HG03521 (cell line): ENCODE measurements around the gene STX5.
"Not testable (repeated sequence)": the region's sequence is repeated elsewhere in the genome, so short reads cannot be mapped to it uniquely, and the experiment has no call there.

ENCODE experiments used
- ATAC-seq: cut with Tn5 transposase; IDR thresholded peaks from one replicate; pipeline ENCODE4 v1.9.1; 2021; ENCODE audit warnings: mild to moderate bottlenecking, moderate library complexity; ENCODE audit not compliant: unreplicated experiment

STX5 gene

DNA sequence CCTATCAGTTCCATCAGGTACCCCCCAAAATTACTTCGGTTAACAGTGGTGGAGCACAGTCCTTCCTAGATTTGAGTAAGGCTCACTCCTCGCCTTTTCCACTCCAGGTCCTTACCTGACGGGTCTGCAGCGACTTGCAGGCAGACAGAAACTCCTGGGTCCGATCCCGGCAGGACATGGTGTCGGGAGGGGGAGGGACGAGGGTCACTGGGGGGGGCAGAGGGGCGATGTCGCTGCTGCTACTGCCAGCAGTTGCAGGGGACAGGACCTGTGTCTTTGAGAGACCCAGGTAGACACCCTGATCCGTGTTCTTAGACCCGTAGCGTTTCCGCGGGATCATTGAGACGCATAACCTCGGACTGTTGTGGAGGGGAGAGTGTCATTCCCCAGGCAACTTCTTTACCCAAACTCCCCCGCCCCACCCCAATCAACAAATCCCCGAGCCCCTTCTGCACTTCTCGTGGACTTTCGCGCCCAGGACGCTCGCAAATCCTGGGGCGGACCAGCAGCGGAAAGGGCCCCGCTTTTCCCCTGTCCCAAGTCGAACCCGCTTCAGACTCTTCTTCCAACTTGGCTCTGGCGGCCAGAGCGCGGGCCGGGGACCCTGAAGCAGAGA, 839 bp downstream of the STX5 start:
- ATAC-seq, result no peak

DNA sequence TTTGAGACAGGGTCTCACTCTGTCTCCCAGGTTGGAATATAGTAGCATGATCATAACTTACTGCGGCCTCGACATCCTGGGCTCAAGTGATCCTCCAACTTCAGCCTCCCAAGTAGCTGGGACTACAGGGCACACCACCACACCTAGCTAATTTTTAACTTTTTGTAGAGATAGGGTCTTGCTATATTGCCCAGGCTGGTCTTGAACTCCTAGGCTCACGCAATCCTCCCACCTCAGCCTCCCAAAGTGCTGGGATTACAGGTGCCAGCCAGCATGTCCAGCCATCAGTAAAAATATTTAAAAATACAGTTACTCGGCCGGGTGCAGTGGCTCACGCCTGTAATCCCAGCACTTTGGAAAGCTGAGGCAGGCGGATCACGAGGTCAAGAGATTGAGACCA, 3.7 kb downstream of the STX5 start:
- not testable (repeated sequence) for ATAC-seq

DNA sequence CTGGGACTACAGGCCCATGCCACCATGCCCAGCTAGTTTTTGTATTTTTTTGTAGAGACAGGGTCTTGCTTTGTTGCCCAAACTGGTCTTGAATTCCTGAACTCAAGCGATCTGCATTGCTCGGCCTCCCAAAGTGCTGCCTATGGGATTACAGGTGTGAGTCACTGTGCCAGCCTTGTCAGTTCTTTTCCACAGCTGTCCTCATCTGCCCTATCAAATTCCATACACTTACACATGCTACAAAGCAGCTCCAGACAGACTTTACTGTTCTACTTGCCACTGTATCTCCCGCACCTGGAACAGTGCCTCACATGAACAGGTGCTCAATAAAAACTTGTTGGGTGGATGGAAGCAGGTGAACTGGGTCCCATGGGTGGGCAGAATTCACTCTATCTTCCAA, 8.2 kb downstream of the STX5 start:
- ATAC-seq, result no peak

DNA sequence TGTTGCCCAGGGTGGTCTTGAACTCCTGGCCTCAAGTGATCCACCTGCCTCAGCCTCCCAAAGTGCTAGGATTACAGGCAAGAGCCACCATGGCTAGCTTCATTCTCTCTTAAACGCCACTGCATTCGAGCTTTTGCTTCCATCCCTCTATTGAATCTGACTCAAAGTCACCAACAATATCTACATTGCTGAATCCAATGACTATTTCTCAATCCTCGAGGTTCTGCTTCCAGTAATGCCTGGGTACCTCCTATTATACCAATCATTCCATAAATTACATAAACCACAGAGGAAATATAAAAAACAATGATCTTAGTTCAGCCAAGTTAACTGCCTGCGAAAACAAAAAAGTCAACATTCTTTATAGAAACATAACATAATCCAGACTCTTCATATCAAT, 14.7 kb downstream of the STX5 start:
- no peak for ATAC-seq

DNA sequence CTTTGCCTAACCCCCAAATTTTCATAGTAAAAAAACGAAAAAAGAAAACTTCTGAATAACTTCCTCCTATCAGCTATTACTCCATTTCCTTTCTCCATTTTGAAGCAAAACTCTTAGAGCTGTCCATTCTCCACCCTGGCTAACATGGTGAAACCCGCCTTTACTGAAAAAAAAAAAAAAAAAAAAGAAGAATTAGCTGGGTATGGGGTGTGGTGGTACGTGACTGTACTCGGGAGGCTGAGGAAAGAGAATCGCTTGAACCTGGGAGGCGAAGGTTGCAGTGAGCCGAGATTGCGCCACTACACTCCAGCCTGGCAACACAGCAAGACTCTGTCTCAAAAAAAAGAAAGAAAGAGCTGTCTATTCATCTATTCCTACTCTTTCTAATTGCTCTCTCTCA, 15.3 kb downstream of the STX5 start:
- no peak for ATAC-seq

DNA sequence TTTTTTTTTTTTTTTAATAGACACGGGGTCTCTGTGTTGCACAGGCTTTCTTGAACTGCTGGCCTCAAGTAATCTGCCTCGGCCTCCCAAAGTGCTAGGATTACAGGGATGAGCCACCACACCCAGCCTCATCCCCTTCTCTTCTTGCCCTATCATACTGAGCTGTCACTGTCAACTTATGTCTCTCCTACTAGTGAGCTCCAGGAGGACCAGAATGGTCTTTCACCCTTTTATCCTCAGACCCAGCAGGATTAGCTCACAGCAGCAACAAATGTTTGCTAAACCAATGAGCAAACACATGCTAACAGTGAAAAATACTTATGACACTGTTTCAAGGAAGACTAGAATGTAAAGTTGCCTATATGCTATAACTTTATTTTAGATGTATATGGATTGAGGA, 20.2 kb downstream of the STX5 start:
- ATAC-seq, result no peak

GRCh38 chr11:62810748-62811147, 21.1 kb downstream of the STX5 start:
- no peak for ATAC-seq

DNA sequence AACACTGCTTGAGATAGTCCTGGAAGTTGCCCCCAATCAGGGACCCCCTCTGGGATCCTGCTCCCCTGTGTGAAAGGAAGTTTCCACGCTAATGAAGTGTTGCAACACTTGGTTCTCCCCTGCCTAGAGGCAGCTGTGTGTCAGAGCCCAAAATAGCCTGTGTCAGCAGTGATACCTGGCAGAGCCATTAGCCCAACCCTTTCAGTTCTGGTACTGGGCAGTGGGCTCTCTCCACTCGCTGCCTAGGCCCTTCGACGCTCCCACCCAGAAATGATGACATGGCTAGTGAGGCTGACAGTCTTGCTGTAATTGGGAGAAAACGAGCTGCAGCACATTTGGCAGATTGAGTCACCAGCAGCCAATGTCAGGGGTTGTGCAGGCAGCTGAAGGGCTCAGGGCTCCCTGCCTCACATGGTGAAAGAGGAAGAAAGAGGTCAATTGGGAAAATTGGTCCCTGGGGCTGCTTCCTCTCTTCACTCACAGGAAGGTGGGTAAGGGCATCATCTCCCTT, 25.2 kb downstream of the STX5 start:
- no peak for ATAC-seq

- no peak for ATAC-seq
These were observed 25.9 kb downstream of the STX5 start for GRCh38 chr11:62805961-62806441.

DNA sequence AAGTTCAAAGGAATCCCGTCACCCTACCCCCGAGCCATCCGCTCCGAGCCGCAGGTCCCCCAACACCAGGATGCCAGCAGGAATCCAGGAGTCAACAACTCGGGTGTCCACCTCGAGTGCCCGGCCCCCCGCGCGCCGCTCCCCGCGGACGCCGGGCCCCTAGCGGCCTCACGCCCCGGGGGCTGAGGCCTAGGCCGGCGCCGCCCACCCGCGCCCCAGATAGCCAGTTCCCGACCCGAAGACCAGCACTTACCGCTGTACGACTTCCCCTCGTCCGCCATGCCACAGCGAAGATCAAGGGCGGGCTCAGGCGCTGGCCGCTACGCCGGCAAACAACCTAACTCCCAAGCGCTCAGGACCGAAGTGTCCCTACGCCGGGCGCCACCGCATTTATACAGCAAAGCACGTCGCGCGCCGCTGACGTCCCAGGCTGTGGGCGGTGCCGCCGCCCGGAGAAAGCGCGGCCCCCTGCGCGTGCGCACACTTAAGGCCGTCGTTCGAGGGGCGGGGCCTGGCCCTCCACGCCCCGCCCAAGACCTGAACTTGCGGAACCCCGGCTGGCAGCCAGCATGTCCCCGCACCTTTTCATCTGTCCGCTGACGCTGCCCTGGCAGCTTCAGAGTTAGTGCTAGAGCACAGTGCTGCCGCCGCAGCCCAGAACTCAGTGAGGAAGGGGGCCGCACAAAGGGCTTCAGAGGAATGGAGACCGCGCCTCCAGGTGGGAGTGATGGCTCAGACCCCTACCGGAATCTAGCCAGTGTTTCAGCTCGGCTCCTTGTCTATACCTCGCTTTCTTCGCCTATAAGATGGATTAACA, 26.6 kb downstream of the STX5 start, which contains the start of gene NXF1:
NXF1 (minus strand) TSS at position 365 of the 817 bp plus-strand sequence; CDS start at position 281, 84 bp downstream.
- ATAC-seq, result peak; percentile 81

GRCh38 chr11:62804310-62805075, 27.4 kb downstream of the STX5 start:
- ATAC-seq, result no peak

DNA sequence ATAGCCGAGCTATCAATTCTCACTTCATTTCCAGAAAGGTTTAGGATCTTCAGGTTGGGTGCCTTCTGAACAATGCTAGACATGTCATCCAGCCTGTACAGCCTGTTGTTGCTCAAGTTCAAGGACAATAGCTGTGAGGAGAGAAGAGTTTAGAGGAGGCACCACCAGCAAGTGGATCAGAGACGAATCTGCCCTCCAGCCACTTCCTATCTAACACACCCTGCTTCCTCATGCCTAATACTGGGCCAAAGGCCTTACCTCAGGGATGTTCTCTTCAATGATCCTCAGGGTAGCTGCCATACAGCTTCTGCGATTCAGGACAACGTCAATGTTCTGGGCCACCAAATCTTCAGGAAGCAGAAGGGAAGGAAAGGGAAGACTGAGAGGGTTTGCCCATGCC, 30.8 kb downstream of the STX5 start:
- no peak for ATAC-seq

GRCh38 chr11:62799486-62799885, 32.4 kb downstream of the STX5 start:
- ATAC-seq, result no peak

GRCh38 chr11:62796281-62796680, 35.6 kb downstream of the STX5 start:
- no peak for ATAC-seq

GRCh38 chr11:62794201-62794775, 37.6 kb downstream of the STX5 start:
- ATAC-seq, result no peak

DNA sequence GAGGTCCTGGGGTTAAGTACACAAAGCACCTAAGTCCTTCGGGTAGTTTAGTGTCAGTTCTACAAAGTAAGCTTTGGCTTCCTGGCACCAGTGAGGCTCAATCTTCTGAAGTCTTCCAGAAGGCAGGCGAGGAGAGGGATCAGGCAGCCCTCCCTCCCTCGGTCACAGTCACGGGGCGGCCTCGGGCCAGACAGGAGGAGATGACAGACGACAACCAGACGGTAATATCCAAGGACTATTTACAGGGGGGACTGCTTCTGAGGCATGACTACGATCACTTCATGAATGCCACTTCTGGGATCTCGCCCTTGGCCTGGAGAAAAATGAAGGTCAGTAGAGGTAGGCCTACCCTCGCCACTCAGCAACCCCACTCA, 39.7 kb downstream of the STX5 start:
- no peak for ATAC-seq

DNA sequence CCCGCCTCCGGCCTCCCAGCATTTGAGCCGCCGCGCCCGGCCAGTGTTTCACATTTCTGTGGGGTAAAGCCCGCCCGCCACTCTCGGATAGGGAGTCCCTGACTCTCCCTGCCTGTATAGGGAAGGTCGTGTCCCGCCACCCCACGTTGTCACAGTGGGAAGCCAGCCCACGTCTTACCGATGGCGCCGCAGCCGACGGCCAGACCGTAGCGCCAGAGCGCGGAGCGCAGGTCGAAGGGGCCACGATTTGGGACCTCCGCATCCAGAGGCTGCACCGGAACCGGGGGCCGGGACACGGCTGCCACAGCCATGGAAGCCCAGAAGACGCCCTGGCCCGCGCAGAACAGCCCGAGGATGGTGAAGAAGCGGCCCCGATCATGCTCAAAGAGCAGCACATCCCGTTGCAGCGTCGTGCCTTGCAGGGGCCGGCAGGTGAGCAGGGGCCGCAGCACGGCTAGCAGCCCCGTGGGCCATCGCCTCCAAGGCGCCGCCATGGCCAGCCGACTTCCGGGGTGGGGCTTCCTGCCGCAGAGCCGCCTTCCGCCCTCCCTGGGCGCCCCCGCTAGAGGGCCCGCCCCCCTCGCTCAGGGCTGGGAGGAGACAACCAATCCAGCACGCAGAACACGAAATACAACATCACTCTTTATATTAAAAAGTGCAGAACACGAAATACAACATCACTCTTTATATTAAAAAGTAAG, 40.2 kb downstream of the STX5 start, which contains the start of gene TMEM223:
TMEM223 (minus strand) TSS at position 506 of the 701 bp plus-strand sequence; CDS start at position 494, 12 bp downstream.
- ATAC-seq, result peak; percentile 61

DNA sequence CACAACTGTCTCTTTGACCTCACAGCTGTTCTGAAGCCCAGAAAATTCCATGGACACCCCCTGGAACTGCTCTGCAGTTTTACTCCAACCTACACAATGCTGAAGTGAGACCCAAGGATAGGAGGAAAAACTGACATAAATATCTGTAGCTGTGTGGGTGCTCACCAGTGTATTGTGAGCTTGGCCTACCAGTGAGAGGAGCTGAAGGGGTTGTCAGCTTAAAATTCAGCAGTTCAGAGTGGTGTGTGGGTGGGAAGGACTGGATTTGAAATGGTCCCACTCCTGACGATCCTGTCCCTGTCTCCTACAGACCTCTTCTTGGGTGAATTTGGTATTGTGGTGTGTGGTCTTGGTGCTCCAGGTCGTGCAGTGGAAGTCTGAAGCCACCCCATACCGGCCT, 42.3 kb downstream of the STX5 start:
- ATAC-seq, result no peak

- no peak for ATAC-seq
These were observed 42.9 kb downstream of the STX5 start for GRCh38 chr11:62788991-62789390.
